WTC11 (cell line): ENCODE measurements around the gene SLC25A24.

Experiments
- CREB1 ChIP-seq: sonication (generic); formaldehyde crosslinking; IDR thresholded peaks from 2 replicates; pipeline ENCODE4 v1.8.0; 2023; ENCODE audit warnings: mild to moderate bottlenecking, missing genetic modification reagents
- ETV6 ChIP-seq: sonication (generic); formaldehyde crosslinking; IDR thresholded peaks from 2 replicates; pipeline ENCODE4 v1.8.1; 2022; ENCODE audit warnings: mild to moderate bottlenecking, missing genetic modification reagents
- GTF2I ChIP-seq: fragments of 250-450 bp; sonication (Bioruptor Pico); conservative IDR thresholded peaks from 2 replicates; pipeline ENCODE4 v1.4.0; 2021; ENCODE audit warnings: mild to moderate bottlenecking
- MAX ChIP-seq: sonication (generic); formaldehyde crosslinking; IDR thresholded peaks from 2 replicates; pipeline ENCODE4 v1.8.0; 2022; ENCODE audit warnings: mild to moderate bottlenecking, missing genetic modification reagents
- MLX ChIP-seq: sonication (generic); formaldehyde crosslinking; IDR thresholded peaks from 2 replicates; pipeline ENCODE4 v1.8.1; 2023; ENCODE audit warnings: mild to moderate bottlenecking, missing genetic modification reagents, moderate library complexity
- PRDM15 ChIP-seq: sonication (generic); formaldehyde crosslinking; IDR thresholded peaks from 2 replicates; pipeline ENCODE4 v1.8.0; 2022; ENCODE audit warnings: missing genetic modification reagents
- USF1 ChIP-seq: sonication (generic); formaldehyde crosslinking; IDR thresholded peaks from 2 replicates; pipeline ENCODE4 v1.8.0; 2022; ENCODE audit warnings: mild to moderate bottlenecking, missing genetic modification reagents
- ZNF263 ChIP-seq: sonication (generic); formaldehyde crosslinking; IDR thresholded peaks from 2 replicates; pipeline ENCODE4 v1.8.1; 2022; ENCODE audit warnings: low read depth, mild to moderate bottlenecking, moderate library complexity, missing genetic modification reagents
- ZNF671 ChIP-seq: fragments of 250-450 bp; sonication (Bioruptor Pico); IDR thresholded peaks from 2 replicates; pipeline ENCODE4 v1.8.0; 2021; ENCODE audit warnings: mild to moderate bottlenecking
- TF ChIP-seq, protein P1 (sequence below): fragments of 200-600 bp; IDR thresholded peaks from 2 replicates; pipeline ENCODE4 v1.8.0; 2022; ENCODE audit warnings: antibody characterized with exemption

GRCh38 chr1:108084866-108085477, 115.2 kb downstream of the SLC25A24 start:
- TF ChIP-seq PRDM15 (CRISPR knock-in tag) (no peak), ZNF671 (CRISPR knock-in tag) (no peak), USF1 (CRISPR knock-in tag) (no peak), CREB1 (CRISPR knock-in tag) (no peak), ETV6 (CRISPR knock-in tag) (no peak), MAX (CRISPR knock-in tag) (no peak), ZNF263 (CRISPR knock-in tag) (no peak), GTF2I (CRISPR knock-in tag) (no peak), MLX (CRISPR knock-in tag) (no peak)
- TF ChIP-seq, protein P1, sequence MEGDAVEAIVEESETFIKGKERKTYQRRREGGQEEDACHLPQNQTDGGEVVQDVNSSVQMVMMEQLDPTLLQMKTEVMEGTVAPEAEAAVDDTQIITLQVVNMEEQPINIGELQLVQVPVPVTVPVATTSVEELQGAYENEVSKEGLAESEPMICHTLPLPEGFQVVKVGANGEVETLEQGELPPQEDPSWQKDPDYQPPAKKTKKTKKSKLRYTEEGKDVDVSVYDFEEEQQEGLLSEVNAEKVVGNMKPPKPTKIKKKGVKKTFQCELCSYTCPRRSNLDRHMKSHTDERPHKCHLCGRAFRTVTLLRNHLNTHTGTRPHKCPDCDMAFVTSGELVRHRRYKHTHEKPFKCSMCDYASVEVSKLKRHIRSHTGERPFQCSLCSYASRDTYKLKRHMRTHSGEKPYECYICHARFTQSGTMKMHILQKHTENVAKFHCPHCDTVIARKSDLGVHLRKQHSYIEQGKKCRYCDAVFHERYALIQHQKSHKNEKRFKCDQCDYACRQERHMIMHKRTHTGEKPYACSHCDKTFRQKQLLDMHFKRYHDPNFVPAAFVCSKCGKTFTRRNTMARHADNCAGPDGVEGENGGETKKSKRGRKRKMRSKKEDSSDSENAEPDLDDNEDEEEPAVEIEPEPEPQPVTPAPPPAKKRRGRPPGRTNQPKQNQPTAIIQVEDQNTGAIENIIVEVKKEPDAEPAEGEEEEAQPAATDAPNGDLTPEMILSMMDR = no peak
